Central memory CD8-positive, alpha-beta T cell (primary cell): Measurements from ENCODE around the gene STX10.
"Not testable (repeated sequence)": the region's sequence is repeated elsewhere in the genome, so short reads cannot be mapped to it uniquely, and the experiment has no call there.

Experiments used
- ATAC-seq: fragments of 150-1000 bp; cut with Tn5 transposase; replicated peaks from 2 replicates; pipeline ENCODE4 v1.10.0; 2022; ENCODE audit warnings: mild to moderate bottlenecking, moderate FRiP score, moderate number of reproducible peaks; ENCODE audit not compliant: poor library complexity, severe bottlenecking; ENCODE audit errors: extremely low read depth
- DNase-seq, 2 donors: peaks; one replicate each; pipeline ENCODE4 v3.0.0; 2021; ENCODE audit warnings: low spot score in 2 of 2
- H3K27ac Mint-ChIP-seq: one replicate; pipeline ENCODE4 v1.8.0; 2022; ENCODE audit warnings: low read depth, mild to moderate bottlenecking, moderate library complexity, mixed read lengths
- H3K27me3 Mint-ChIP-seq: one replicate; pipeline ENCODE4 v1.8.0; 2022; ENCODE audit warnings: mixed read lengths
- H3K36me3 Mint-ChIP-seq: one replicate; pipeline ENCODE4 v1.8.0; 2022; ENCODE audit warnings: mild to moderate bottlenecking, moderate library complexity, mixed read lengths; ENCODE audit not compliant: insufficient read depth
- H3K4me1 Mint-ChIP-seq: one replicate; pipeline ENCODE4 v1.8.0; 2022; ENCODE audit warnings: mixed read lengths
- H3K4me3 Mint-ChIP-seq: one replicate; pipeline ENCODE4 v1.8.0; 2022; ENCODE audit warnings: mild to moderate bottlenecking, moderate library complexity, mixed read lengths
- H3K9me3 Mint-ChIP-seq: one replicate; pipeline ENCODE4 v1.8.0; 2022; ENCODE audit warnings: mixed read lengths

The STX10 gene

GRCh38 chr19:13149173-13149627 lies 975 bp downstream of the STX10 start:
- not testable (repeated sequence) for H3K27me3 Mint-ChIP-seq, DNase-seq, ATAC-seq, H3K9me3 Mint-ChIP-seq
- peaks cover 48% of the 10 kb centered on the region for H3K36me3 Mint-ChIP-seq
- H3K27ac Mint-ChIP-seq, result peak overlapping the region; percentile 32
- H3K4me3 Mint-ChIP-seq, result peak overlapping the region; percentile 94
- peaks cover 52% of the 10 kb centered on the region for H3K4me1 Mint-ChIP-seq

GRCh38 chr19:13146763-13147563 lies 3.2 kb downstream of the STX10 start:
- no peaks in the 10 kb centered on the region for H3K9me3 Mint-ChIP-seq
- H3K27ac Mint-ChIP-seq, result peak overlapping the region; percentile 13
- H3K27me3 Mint-ChIP-seq, result no peaks in the 10 kb centered on the region
- peaks cover 32% of the 10 kb centered on the region for H3K36me3 Mint-ChIP-seq
- no peak for DNase-seq
- no peak for ATAC-seq
- peaks cover 39% of the 10 kb centered on the region for H3K4me1 Mint-ChIP-seq
- H3K4me3 Mint-ChIP-seq, result no peak overlapping the region

- H3K36me3 Mint-ChIP-seq, result peaks cover 20% of the 10 kb centered on the region
- no peaks in the 10 kb centered on the region for H3K4me1 Mint-ChIP-seq
- H3K4me3 Mint-ChIP-seq, result no peak overlapping the region
- H3K27me3 Mint-ChIP-seq, result no peaks in the 10 kb centered on the region
- H3K27ac Mint-ChIP-seq, result no peak overlapping the region
- DNase-seq (no peak), ATAC-seq (no peak)
- no peaks in the 10 kb centered on the region for H3K9me3 Mint-ChIP-seq
Measured at GRCh38 chr19:13139633-13140311, 10.4 kb downstream of the STX10 start.

GRCh38 chr19:13138916-13139198 lies 11.3 kb downstream of the STX10 start:
- no peaks in the 10 kb centered on the region for H3K9me3 Mint-ChIP-seq

GRCh38 chr19:13138171-13138915 lies 11.8 kb downstream of the STX10 start:
- Mint-ChIP-seq H3K36me3 (peaks cover 15% of the 10 kb centered on the region), H3K4me1 (peaks cover 3% of the 10 kb centered on the region), H3K27me3 (no peaks in the 10 kb centered on the region), H3K4me3 (no peak overlapping the region), H3K9me3 (no peaks in the 10 kb centered on the region), H3K27ac (no peak overlapping the region)
- no peak for ATAC-seq
- no peak for DNase-seq

More at GRCh38 chr19:13138916-13139198, 11.3 kb downstream of the STX10 start:
- H3K4me3 Mint-ChIP-seq, result no peak overlapping the region
- no peaks in the 10 kb centered on the region for H3K27me3 Mint-ChIP-seq
- no peak for ATAC-seq
- peaks cover 16% of the 10 kb centered on the region for H3K36me3 Mint-ChIP-seq
- H3K4me1 Mint-ChIP-seq, result no peaks in the 10 kb centered on the region
- no peak overlapping the region for H3K27ac Mint-ChIP-seq
- no peak for DNase-seq

- DNase-seq, result no peak
- Mint-ChIP-seq H3K27me3 (no peaks in the 10 kb centered on the region), H3K4me3 (no peak overlapping the region), H3K9me3 (no peaks in the 10 kb centered on the region), H3K36me3 (peaks cover 12% of the 10 kb centered on the region), H3K4me1 (peaks cover 13% of the 10 kb centered on the region), H3K27ac (no peak overlapping the region)
- ATAC-seq, result no peak
Measured at GRCh38 chr19:13137290-13137794, 12.8 kb downstream of the STX10 start.

- no peak for DNase-seq
Measured at GRCh38 chr19:13135068-13136062, 14.8 kb downstream of the STX10 start.

GRCh38 chr19:13134626-13135025 lies 15.5 kb downstream of the STX10 start:
- no peak for ATAC-seq
- no peaks in the 10 kb centered on the region for H3K9me3 Mint-ChIP-seq
- no peak overlapping the region for H3K4me3 Mint-ChIP-seq
- H3K4me1 Mint-ChIP-seq, result peaks cover 26% of the 10 kb centered on the region
- H3K27me3 Mint-ChIP-seq, result no peaks in the 10 kb centered on the region
- H3K36me3 Mint-ChIP-seq, result peaks cover 10% of the 10 kb centered on the region
- H3K27ac Mint-ChIP-seq, result no peak overlapping the region
- no peak for DNase-seq

More at GRCh38 chr19:13135068-13136062, 14.8 kb downstream of the STX10 start:
- Mint-ChIP-seq H3K27me3 (no peaks in the 10 kb centered on the region), H3K9me3 (no peaks in the 10 kb centered on the region), H3K27ac (no peak overlapping the region), H3K4me1 (peaks cover 26% of the 10 kb centered on the region), H3K4me3 (no peak overlapping the region), H3K36me3 (peaks cover 10% of the 10 kb centered on the region)
- ATAC-seq, result no peak

- Mint-ChIP-seq H3K27ac (no peak overlapping the region), H3K36me3 (peaks cover 8% of the 10 kb centered on the region), H3K9me3 (no peaks in the 10 kb centered on the region), H3K27me3 (no peaks in the 10 kb centered on the region), H3K4me1 (peaks cover 34% of the 10 kb centered on the region), H3K4me3 (no peak overlapping the region)
- ATAC-seq (no peak), DNase-seq (no peak)
Measured at GRCh38 chr19:13133241-13133870, 16.8 kb downstream of the STX10 start.

- Mint-ChIP-seq H3K4me1 (peaks cover 40% of the 10 kb centered on the region), H3K36me3 (peaks cover 8% of the 10 kb centered on the region), H3K27ac (peak overlapping the region; percentile 36), H3K4me3 (peak overlapping the region; percentile 51), H3K27me3 (no peaks in the 10 kb centered on the region), H3K9me3 (no peaks in the 10 kb centered on the region)
- DNase-seq (peak in 1 of 2 donors; percentile 28), ATAC-seq (peak; percentile 99)
Measured at GRCh38 chr19:13132471-13133180, 17.5 kb downstream of the STX10 start.

- Mint-ChIP-seq H3K36me3 (peaks cover 3% of the 10 kb centered on the region), H3K27ac (no peak overlapping the region), H3K4me1 (peaks cover 42% of the 10 kb centered on the region), H3K4me3 (no peak overlapping the region), H3K9me3 (no peaks in the 10 kb centered on the region), H3K27me3 (no peaks in the 10 kb centered on the region)
- ATAC-seq, result no peak
- DNase-seq, result no peak
Measured at GRCh38 chr19:13130886-13131490, 19.2 kb downstream of the STX10 start.
